DMS 273 (cell line): Measurements from ENCODE around the gene SMC5.
"Not testable (repeated sequence)": the region's sequence is repeated elsewhere in the genome, so short reads cannot be mapped to it uniquely, and the experiment has no call there.

Experiments used
- DNase-seq: peaks from one replicate; lab custom pipeline; 2025; ENCODE audit not compliant: unreplicated experiment; lab: John Stamatoyannopoulos, UW

Gene SMC5

GRCh38 chr9:70355801-70356200 is 97.0 kb downstream of the SMC5 start:
- DNase-seq, result no peak

GRCh38 chr9:70362952-70363351 is 104.2 kb downstream of the SMC5 start:
- no peak for DNase-seq

- DNase-seq, result no peak
Observed at GRCh38 chr9:70363760-70364159, 105.0 kb downstream of the SMC5 start.

GRCh38 chr9:70367305-70367930 is 108.6 kb downstream of the SMC5 start:
- no peak for DNase-seq

GRCh38 chr9:70374962-70375618 is 116.3 kb downstream of the SMC5 start:
- DNase-seq, result no peak

GRCh38 chr9:70382046-70382708 is 123.4 kb downstream of the SMC5 start:
- no peak for DNase-seq

- DNase-seq, result no peak
Observed at GRCh38 chr9:70382709-70383605, 124.2 kb downstream of the SMC5 start.

- DNase-seq, result no peak
Observed at GRCh38 chr9:70385426-70385825, 126.6 kb downstream of the SMC5 start.

- DNase-seq, result no peak
Observed at GRCh38 chr9:70387663-70388062, 128.9 kb downstream of the SMC5 start.

GRCh38 chr9:70389188-70389587 is 130.4 kb downstream of the SMC5 start:
- DNase-seq, result no peak

GRCh38 chr9:70389621-70390266 is 131.0 kb downstream of the SMC5 start:
- no peak for DNase-seq

- no peak for DNase-seq
Observed at GRCh38 chr9:70390933-70391341, 132.2 kb downstream of the SMC5 start.

- peak; percentile 45 for DNase-seq
Observed at GRCh38 chr9:70392189-70392588, 133.4 kb downstream of the SMC5 start.

- no peak for DNase-seq
Observed at GRCh38 chr9:70392850-70393249, 134.1 kb downstream of the SMC5 start.

GRCh38 chr9:70395652-70396051 is 136.9 kb downstream of the SMC5 start:
- no peak for DNase-seq

GRCh38 chr9:70398145-70398556 is 139.4 kb downstream of the SMC5 start:
- DNase-seq, result no peak

GRCh38 chr9:70399141-70399540 is 140.4 kb downstream of the SMC5 start:
- DNase-seq, result no peak

GRCh38 chr9:70400107-70400892 is 141.5 kb downstream of the SMC5 start:
- DNase-seq, result no peak

GRCh38 chr9:70401241-70401640 is 142.5 kb downstream of the SMC5 start:
- DNase-seq, result not testable (repeated sequence)

GRCh38 chr9:70402213-70402612 is 143.4 kb downstream of the SMC5 start:
- no peak for DNase-seq
